Stomach (tissue), 4 donors: ENCODE results near the gene EEA1.

Experiments used
- POLR2A ChIP-seq, 4 donors: fragments of 450-650 bp; IDR thresholded peaks; one replicate each; pipeline ENCODE4 v1.6.1; 2016; ENCODE audit warnings: antibody characterized with exemption in 4 of 4, control low read depth in 2 of 4, mild to moderate bottlenecking in 1 of 4, moderate library complexity in 1 of 4
- POLR2AphosphoS5 ChIP-seq, 3 donors: sonication (generic); formaldehyde crosslinking; IDR thresholded peaks; one replicate each; pipeline ENCODE4 v1.6.1; 2016; ENCODE audit warnings: antibody characterized with exemption in 3 of 3
- TF ChIP-seq, protein P1 (sequence below), 7 experiments: fragments of 450-650 bp in 4 of 7; fragments of 200-600 bp in 3 of 7; sonication (generic) in 3 of 7; IDR thresholded peaks; one replicate each; pipeline ENCODE4 v1.5.1; 2016 to 2019; ENCODE audit warnings: antibody characterized with exemption in 7 of 7, control low read depth in 2 of 7, mild to moderate bottlenecking in 1 of 7

DNA sequence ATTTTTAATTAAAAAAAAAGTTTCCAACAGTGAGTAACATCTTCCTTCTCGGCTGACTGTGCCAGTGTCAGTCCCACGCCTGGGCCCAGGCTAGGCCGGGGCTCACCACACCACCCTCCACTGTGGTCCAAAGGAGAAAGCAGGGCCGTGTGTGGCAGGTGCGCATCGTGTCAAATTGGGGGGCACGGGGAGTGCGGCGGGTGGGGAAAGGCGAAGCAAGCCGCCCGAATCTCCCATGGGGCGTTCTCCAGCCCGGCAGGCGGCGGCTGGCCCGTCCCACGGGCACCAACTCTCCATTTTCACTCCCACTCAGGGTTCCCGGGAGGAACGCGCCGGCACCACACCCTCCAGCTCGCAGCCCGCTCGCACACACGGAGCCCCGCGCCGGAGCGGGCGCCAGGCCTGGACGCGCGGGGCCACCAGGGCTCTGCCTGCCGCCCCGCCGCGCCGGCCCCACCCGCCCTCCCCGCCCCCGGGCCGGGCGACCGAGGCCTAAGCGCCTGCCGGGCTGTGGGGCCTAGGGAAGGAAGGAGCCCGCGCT lies 604 bp downstream of the EEA1 start:
- no peak for TF ChIP-seq POLR2AphosphoS5 (IDR thresholded peaks at IDR 0.05)
- TF ChIP-seq POLR2A (IDR thresholded peaks at IDR 0.05) = no peak
- TF ChIP-seq, protein P1, sequence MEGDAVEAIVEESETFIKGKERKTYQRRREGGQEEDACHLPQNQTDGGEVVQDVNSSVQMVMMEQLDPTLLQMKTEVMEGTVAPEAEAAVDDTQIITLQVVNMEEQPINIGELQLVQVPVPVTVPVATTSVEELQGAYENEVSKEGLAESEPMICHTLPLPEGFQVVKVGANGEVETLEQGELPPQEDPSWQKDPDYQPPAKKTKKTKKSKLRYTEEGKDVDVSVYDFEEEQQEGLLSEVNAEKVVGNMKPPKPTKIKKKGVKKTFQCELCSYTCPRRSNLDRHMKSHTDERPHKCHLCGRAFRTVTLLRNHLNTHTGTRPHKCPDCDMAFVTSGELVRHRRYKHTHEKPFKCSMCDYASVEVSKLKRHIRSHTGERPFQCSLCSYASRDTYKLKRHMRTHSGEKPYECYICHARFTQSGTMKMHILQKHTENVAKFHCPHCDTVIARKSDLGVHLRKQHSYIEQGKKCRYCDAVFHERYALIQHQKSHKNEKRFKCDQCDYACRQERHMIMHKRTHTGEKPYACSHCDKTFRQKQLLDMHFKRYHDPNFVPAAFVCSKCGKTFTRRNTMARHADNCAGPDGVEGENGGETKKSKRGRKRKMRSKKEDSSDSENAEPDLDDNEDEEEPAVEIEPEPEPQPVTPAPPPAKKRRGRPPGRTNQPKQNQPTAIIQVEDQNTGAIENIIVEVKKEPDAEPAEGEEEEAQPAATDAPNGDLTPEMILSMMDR (IDR thresholded peaks at IDR 0.05) = no peak
